ENCODE measurements around the gene EEF1AKMT2.

EEF1AKMT2 gene

DNA sequence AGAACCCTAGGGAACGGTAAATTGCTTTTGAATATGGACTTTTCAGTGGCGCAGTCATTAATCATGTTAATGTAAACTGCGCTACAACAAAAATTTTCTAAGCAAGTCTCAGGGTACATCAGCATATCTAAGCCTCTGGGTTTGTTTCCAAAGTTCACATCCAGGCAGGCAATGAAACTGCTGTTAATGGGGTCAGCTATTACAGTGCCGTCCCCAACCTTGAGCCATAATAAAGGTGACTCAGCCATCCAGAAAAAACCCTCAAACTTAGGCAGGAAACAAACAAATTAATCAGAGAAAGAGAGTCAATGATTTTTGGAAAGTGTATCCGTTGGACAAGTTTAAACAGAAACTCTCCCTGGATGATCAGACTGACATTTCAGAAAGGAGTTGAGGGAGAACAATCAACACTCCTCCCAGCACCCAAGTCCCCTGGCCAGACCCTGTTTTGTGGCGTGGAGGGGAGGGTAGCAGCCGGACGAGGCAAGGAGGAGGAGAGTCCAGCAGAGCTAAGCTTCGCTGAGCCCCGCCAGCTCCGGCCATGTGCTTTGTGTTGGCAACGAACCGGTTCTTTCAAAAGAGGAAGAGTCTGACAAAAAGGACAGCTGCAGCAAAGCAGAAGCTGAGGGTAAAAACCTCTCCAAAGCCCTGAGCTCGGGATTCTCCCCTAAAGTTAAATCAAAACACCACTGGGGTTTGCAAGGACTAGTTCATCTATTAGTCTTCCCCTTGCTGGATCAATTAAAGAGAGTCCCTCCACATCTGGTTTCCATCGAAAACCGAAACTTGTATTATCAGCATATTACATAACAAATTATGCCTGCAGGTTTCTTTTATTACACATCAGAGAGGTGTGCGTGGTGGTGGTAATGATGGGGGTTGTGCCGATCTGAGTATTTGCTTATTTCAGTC is 51.1 kb downstream of the EEF1AKMT2 start:
- in situ Hi-C loops (cut with HindIII; ENCODE audit: low pct_unique_long_range_greater_than_20kb, low sequenced_read_pairs) = no loop called here
- no peak for TF ChIP-seq JUND (IDR thresholded peaks at IDR 0.05; ENCODE audit: low read depth)
- no peak for DNase-seq (ENCODE audit: low read depth in 1 of 2, low spot score in 1 of 2)

DNA sequence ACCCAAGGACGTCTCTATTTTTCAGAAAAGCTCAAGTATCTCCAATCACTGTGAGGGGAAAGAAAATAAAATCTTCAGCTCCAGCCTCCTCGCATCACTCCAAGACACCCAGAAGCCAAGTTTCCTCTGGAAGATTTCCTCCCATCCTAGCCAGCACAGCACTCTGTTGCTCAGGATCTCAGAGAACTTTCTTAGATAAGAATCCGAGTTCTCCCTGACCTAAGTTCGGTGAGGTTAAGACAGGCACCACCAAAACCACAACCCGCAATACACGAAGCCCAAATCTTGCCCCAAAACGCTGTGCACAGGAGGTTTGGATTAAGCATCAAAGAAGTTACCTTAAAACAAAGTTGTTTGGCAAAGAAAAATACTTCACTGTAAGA is 51.7 kb downstream of the EEF1AKMT2 start:
- no peak for DNase-seq (ENCODE audit: low read depth in 1 of 2, low spot score in 1 of 2)
- no peak for TF ChIP-seq JUND (IDR thresholded peaks at IDR 0.05; ENCODE audit: low read depth)
- in situ Hi-C loops (cut with HindIII; ENCODE audit: low pct_unique_long_range_greater_than_20kb, low sequenced_read_pairs) = no loop called here

DNA sequence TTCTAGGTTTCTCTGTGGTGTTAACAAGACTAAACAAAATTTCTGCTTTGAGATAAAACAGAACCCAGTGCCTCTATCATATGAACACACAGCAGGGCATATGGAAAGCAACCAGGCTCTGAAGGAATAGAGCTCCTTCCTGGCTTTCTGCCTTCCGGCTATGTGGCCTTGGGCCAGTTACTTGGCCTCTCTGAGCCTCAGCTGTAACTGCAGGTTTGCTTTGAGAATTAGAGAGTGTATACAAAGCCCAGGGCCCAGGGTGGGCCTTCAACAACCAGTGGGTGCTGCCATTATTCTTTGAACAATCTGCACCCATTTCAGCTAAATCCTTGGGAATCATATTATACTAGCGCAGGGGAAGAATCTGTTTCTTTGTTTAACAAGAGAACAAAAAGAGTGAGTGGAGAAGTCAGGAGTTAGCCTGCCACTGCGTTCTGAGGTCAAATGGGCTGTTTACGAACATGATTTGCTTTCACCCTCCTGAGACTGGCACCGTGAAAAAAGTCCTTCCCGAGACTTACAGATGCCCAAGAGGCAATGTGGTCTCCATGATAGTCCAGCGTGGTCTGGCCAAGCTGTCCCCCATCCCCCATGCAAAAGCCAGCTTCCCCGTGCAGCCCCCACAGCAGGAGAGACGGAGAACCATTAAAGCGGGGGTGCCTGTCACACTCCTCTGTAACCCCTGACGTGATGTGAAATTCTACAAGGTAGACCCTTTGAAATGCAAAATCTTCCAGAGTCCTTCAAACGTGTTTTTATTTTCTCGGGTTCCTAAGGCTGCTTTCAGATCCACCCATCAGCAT is 52.4 kb downstream of the EEF1AKMT2 start:
- no peak for DNase-seq (ENCODE audit: low read depth in 1 of 2, low spot score in 1 of 2)
- in situ Hi-C loops (cut with HindIII; ENCODE audit: low pct_unique_long_range_greater_than_20kb, low sequenced_read_pairs) = no loop called here
- no peak for TF ChIP-seq JUND (IDR thresholded peaks at IDR 0.05; ENCODE audit: low read depth)

DNA sequence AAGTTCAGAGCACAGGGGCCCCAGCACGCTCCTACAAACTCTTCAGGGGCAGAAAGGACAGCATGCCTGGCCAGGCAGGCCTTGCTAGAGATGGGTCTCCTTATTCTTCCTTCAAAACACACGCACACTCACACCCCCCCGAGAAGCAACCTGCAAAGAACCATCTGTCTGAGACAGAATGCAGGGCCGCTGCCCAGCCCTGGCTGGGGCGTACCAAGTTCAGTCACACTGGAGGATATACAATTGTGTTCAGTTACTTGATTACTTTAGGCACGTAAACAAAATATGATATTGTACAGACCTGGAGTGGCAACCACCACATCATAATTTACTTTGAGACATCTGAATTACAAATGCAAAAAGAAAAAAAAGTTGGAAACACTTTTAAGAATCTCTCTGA is 53.2 kb downstream of the EEF1AKMT2 start:
- TF ChIP-seq JUND (IDR thresholded peaks at IDR 0.05; ENCODE audit: low read depth) = no peak
- in situ Hi-C loops (cut with HindIII; ENCODE audit: low pct_unique_long_range_greater_than_20kb, low sequenced_read_pairs) = no loop called here
- DNase-seq (ENCODE audit: low read depth in 1 of 2, low spot score in 1 of 2) = no peak

DNA sequence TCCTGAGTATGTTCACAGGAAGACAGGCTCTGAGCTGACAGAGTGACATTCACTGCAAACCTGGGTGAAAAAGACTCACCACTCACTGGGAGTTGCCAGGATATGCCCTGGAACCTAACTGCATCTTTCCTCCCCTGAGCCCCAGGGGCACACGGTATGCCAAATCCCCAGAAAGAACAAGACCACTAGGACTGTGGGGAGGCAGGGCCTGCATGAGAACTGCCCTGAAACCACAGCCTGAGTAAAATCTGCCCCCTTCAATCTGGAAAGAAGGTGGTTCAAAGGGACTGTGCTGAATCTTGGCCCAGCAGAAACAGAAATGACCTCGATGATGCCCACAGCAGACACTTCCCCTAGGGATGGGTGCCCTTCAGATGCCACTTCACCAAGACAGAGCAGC is 54.0 kb downstream of the EEF1AKMT2 start:
- no peak for DNase-seq (ENCODE audit: low read depth in 1 of 2, low spot score in 1 of 2)
- in situ Hi-C loops (cut with HindIII; ENCODE audit: low pct_unique_long_range_greater_than_20kb, low sequenced_read_pairs) = no loop called here
- no peak for TF ChIP-seq JUND (IDR thresholded peaks at IDR 0.05; ENCODE audit: low read depth)

DNA sequence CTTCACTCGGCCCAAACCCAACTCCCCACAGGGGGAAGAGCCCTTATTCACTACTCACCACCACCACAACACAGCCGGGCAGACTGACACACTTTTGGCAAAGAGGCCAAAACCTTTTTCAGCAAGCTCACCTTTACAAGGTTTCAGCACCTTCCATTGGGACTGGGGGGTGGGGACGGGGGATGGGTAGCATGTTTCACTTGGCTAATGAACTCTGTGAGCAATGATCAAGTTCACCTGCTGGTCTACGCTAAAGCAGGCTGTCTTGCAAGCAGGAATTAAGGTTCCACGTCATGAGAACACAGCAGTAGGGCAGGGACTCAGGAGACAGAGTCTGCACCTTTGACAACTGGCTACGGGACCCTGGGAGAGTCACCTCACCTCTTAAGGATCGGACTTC is 54.5 kb downstream of the EEF1AKMT2 start:
- in situ Hi-C loops (cut with HindIII; ENCODE audit: low pct_unique_long_range_greater_than_20kb, low sequenced_read_pairs) = no loop called here
- TF ChIP-seq JUND (IDR thresholded peaks at IDR 0.05; ENCODE audit: low read depth) = no peak
- no peak for DNase-seq (ENCODE audit: low read depth in 1 of 2, low spot score in 1 of 2)

DNA sequence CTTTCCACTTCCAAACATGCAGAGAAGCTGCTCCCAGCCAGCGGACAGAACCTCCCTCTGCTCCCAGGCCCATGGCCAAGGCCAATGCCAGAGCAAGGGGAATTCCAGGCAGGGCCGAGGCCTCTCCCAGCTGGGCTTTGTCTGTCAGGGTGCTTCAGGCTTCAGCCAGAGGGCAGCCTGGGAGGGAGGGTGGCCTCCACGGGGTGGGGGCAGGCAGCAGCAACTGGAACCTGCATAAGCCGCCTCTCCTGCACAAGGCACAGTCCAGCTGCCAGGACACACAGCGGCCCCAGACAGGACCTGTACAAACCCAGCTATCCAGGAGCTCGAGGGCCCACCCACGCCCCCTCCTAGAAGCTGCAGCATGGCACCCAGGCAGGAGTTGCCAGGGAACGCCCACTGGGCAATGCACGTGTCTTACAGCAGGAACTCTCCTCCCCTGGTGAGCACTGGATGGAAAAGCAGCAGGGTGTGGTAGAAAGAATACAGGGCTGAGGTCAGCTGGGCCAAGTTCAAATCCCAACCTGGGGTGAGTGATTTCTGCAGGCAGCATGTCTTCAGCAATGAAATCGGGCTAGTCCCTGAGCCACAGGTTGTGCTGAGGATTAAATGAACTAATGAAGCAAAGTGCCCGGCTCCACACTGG is 55.1 kb downstream of the EEF1AKMT2 start:
- in situ Hi-C loops (cut with HindIII; ENCODE audit: low pct_unique_long_range_greater_than_20kb, low sequenced_read_pairs) = no loop called here
- no peak for DNase-seq (ENCODE audit: low read depth in 1 of 2, low spot score in 1 of 2)
- TF ChIP-seq JUND (IDR thresholded peaks at IDR 0.05; ENCODE audit: low read depth) = no peak

DNA sequence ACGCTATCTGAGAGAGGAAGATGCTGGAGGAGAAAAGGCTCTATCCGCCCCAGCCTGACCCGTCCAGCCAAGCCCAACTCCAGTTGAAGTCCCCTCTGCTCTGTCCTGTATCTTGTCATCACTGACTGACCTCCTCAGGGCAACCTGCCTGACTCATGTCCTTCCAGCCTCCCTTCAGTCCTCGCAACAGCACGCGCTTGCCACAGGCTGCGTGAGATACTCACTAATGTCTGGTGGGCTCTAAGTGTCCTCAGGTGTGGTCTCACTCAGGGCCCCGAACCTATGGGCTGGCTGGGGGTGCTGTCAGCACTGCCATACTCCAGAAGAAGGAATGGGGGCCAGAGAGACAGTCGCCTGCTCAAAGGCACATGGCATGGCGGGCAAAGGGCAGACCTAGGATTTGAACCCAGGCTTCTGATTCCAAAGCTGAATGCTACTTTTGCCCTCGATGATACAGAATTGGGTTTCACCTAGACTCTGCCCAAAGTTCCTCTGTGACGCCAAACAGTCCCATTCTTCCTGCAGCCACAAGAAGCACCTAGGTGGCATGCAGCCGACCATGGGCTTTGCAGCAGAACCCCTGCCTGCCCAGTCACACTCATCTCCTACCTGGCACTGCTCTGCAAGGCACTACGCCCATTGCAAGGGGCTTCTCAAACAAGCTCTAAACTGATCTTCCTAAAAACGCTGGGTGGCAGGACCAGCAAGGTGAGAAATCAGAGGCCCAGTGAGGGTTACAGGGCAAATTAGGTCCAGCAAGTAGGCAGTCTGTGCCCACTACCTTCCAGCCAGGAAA is 56.0 kb downstream of the EEF1AKMT2 start:
- in situ Hi-C loops (cut with HindIII; ENCODE audit: low pct_unique_long_range_greater_than_20kb, low sequenced_read_pairs) = no loop called here
- no peak for TF ChIP-seq JUND (IDR thresholded peaks at IDR 0.05; ENCODE audit: low read depth)
- DNase-seq (ENCODE audit: low read depth in 1 of 2, low spot score in 1 of 2) = no peak

DNA sequence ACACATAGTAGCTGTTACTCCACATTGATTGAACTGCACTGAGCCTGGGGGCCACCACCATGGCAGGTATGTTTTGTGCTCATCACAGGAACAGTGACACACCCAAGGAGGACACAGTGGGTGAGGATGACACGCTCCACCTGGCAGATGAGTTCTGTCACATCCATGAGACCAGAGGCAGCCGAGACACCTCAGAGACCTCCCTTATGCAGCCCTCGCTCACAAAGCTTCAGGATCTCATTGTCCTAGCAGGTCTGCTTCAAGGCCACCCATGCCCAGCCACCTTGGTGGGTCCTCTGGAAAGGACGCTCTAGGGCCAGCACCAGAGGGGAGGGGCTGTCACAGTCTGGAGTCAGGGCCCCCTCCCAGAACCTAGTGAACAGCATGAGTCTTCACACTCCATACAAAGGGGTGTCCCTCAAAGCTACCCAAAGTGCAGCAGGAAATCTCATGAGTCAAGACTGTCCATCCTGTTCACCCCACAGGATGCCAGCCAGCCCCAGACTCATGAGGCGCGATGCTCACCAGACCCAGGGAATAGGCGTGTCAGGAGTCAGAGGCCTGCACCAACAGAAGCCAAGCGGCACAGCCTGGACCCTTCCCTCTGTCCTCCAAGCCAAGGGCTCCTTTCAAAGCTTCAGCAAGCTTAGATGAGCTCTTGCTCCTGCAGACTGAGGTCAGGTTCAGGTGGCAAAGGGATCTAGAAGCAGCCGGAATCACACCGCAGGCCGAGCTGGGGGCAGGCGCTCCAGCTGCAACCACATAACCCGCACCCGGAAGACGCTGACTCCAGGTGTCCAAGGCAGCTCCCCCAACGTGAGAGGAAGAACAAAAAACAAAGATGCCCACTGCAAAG is 57.1 kb downstream of the EEF1AKMT2 start:
- TF ChIP-seq JUND (IDR thresholded peaks at IDR 0.05; ENCODE audit: low read depth) = no peak
- in situ Hi-C loops (cut with HindIII; ENCODE audit: low pct_unique_long_range_greater_than_20kb, low sequenced_read_pairs) = no loop called here
- no peak for DNase-seq (ENCODE audit: low read depth in 1 of 2, low spot score in 1 of 2)

DNA sequence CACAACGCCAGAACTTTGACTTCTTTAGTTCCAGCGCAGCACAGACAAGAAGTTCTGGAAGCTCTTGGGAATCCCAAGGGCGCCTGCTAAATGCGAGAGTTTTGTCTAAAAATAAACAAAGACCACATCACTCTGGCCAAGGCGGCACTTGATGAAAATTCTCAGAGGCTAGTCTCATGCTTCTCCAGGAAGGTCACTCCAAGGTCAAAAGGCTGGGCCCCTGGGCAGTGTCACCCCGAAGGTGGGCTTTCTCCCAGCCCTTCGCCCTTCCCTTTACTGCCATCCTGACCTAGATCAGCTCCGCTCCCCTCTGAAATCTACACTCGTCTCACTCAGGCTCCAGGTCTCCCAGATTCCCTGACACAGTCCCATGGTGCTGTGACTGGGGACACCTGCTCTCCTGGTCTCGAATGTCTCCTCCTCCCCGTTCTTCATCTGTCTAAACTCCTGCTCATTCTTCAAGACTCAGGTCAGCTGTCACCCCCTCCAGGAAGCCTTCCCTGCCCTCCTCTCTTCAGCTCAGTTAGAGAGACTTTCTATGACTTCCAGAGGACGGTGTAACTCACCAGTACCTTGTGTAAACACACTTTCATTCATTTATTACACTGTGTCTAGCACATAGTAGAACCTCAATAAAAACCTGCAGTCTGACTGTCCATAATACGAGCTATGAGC is 58.0 kb downstream of the EEF1AKMT2 start:
- no peak for TF ChIP-seq JUND (IDR thresholded peaks at IDR 0.05; ENCODE audit: low read depth)
- no peak for DNase-seq (ENCODE audit: low read depth in 1 of 2, low spot score in 1 of 2)
- in situ Hi-C loops (cut with HindIII; ENCODE audit: low pct_unique_long_range_greater_than_20kb, low sequenced_read_pairs) = no loop called here
